Brain pericyte (primary cell): ENCODE results near the gene C14orf132.
A peak's percentile ranks its signal among the peaks of the same experiment; 100 is the strongest.

ENCODE experiments used
- DNase-seq: peaks from one replicate; pipeline ENCODE4 v3.0.0-alpha.2; 2012; ENCODE audit warnings: low read depth, low spot score

Gene C14orf132

GRCh38 chr14:96039633-96040311 is 610 bp downstream of the C14orf132 start:
- no peak for DNase-seq

DNA sequence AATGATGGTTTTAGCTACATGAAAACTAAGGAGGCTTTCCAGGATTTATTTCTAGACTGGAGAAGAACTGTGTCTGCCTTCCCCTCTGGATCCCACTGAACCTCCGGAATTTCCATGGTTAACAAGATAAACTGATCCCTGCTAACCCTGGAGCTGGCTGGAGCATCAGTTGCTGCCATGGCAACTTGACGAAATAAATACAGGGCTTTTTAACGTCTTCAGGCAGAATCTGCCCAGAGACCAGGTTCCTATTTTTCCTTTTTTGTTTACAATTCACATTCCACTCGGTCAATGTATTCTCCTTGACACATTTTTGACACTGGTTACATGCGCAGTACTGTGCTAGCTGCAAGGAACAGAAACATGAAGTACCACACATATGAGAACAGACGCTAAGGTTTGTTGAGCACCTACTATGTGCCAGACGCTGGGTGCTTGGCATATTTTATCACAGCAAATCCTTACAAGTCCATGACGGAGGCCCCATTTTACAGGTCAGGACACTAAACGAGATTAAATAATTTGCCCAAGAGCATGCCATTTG is 1.7 kb downstream of the C14orf132 start:
- no peak for DNase-seq

DNA sequence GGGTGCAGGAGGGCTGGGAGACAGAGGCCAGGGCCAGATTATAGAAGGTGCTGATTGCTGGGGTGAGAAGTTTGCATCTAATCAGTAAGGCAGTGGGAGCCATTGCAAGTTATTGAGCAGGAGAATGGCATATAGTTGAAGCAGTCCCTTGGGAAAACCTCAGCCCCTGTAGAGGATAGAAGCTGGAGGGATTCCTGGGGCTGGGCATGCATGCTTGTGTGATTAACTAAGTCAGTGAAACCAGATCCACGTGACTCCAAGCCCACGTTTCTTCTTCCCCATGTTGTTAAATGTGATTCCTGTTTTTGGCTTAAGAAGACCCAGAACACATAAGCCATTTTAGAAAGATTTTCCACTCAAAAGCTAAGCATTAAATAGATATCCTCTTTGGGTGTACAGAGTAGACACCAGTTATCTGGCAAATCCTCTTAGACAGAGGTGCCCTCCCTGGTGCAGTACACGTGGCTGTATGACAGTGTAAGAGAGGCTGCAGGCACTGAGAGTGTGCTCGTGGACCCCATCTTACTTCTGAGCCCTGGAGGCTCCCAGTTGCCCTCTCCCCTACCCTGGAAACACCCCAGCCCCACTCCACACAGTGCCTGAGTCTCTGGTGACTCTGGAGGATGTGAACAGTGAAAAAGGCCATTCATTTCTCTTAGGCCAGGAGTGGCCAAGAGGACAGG is 3.2 kb downstream of the C14orf132 start:
- DNase-seq: no peak

GRCh38 chr14:96046630-96047029 is 7.5 kb downstream of the C14orf132 start:
- DNase-seq: no peak

- DNase-seq: no peak
Observed at GRCh38 chr14:96047101-96047500, 7.9 kb downstream of the C14orf132 start.

- DNase-seq: no peak
Observed at GRCh38 chr14:96049932-96050331, 10.8 kb downstream of the C14orf132 start.

DNA sequence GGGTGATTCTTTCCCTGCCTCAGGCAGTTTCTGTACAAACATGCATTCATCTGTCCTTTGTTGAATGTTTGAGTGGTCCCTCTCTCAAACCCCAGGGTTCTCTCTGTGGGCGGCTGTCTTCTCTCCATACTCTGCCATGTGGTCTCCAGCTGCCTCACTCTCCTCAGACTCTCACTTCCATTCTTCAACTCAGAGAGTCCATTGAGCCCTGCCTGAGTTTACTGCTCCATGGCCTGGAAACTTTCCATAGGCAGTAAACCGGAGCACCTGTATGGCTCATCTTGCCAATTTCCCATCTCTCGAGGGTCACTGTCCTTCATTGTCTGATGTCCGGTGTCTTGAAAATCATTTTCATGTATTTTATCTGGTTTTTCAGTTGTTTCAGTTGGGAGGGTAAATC is 11.3 kb downstream of the C14orf132 start:
- DNase-seq: no peak

DNA sequence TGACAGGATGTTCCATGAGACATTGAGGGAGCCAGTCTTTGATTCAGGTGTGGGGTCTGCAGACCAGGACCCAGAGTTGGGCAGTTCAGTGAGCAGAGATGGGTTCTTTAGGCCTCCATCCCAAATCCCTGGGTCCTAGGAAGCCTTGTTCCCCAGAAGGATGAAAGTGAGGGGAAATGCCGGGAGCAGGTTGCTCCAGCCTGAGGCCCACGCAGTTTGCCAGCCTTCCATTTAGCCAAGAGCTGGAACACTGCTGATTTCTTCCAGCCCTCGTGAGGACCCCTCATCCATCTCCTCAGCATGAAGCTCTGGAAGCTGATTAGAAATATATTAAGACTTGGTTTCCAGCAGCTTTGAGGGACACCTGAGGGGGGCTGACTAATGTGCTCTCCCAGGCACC is 12.1 kb downstream of the C14orf132 start:
- no peak for DNase-seq

- DNase-seq: no peak
Observed at GRCh38 chr14:96051642-96052540, 12.7 kb downstream of the C14orf132 start.

- DNase-seq: no peak
Observed at GRCh38 chr14:96052541-96053247, 13.5 kb downstream of the C14orf132 start.

DNA sequence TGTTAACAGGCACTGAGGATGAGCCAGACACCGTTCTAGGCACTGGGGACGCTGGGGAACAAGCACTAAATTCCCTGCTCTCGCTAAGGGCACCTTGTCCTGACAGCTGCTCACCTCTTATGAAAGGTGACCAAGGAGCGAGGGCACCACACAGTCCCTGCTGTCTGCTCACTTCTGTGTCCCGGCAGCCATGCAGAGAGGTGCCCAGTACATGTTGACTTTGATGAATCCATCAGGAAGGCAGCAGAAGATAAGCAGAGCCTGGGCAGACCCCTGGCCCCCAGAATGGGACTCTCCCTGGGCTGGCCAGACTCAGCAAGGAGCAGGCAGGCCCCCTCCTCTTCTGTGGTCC is 14.1 kb downstream of the C14orf132 start:
- DNase-seq: no peak

DNA sequence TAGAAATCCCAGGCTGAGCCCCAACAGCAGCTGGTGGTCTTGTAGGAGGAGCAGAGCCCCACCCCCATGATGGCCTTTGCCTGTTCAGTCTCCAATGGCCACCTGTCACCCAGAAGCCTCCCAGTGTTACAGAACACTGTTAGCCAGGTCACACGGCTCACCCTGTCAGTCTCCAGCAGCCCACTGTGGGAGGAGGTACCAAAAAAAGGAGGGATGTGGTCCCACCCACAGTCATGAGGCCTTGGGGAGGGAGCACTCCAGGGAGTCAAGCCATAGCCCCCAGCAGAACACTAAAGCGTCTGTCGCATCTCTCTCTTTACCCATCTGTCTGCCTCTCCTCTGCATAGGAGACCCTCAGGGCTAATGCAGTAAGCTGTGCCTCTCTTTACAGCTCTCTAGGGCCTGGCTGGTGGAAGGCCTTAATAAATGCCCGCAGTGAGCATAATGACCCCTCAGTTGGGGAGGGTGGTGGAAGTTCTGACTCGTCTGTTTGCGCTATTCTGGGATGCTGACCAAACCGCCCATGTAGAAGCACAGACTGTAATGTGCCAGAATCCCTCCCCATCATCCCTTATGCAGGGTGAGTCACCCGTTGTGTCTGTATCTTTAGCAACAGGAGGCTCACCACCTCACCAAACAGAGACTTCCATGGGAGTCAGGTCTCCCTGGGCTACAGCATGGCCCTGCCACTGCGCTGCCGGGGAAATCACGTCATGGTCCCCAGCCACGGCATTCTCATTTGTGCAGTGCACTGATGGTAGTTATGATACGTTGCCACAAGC is 14.6 kb downstream of the C14orf132 start:
- peak; percentile 79 for DNase-seq

DNA sequence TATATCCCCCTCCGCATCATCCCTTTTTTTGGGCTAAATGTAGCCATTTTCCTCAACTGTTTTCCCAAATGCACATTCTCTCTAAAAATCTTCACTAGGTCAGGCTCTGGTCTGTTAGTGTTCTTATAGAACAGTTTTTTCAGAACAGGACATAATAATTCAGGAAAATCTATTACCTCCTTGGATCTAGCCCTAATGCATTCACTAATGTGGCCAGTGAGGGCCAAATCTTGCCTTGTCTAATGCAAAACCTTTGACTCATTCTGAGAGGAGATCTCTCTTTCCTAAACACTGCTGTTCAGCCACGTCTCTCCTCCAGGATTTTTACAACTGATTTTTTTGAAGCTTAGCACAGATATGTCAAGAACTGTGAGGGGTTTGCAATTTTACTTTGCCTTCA is 15.5 kb downstream of the C14orf132 start:
- DNase-seq: no peak

DNA sequence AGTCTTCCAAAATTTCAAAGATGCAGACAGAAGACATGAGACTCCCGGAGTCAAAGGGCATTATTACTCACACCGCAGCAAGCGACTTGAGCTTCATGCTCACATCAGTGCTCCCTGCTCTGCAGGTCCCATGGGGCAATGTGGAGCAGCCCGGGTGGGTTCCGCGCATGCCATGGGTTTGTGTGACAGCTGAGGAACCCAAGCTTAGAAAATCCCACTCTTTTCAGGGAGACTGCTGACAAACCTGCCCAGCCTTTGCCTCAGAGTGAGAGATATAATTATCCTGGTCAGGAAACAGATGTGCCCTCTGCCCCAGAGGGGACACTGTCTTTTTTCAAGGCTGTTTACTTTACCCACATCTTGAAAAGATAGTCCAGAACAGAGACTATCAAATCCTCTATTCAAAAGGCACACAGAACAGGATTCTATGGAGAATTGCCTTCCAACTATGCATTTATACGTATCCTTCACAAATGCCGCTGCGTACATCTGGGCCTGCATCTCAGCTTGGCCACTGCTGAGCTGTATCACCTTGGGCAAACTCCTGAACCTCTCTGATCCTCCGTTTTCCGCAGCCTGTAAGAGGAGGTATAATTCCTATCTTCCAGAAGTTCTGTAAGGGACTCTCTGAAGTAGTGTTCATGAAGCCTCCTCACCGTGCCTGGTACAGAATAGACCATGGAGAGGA is 16.0 kb downstream of the C14orf132 start:
- peak; percentile 17 for DNase-seq

GRCh38 chr14:96055753-96056508 is 16.8 kb downstream of the C14orf132 start:
- DNase-seq: no peak

- no peak for DNase-seq
Observed at GRCh38 chr14:96056509-96057422, 17.6 kb downstream of the C14orf132 start.

GRCh38 chr14:96057738-96058137 is 18.6 kb downstream of the C14orf132 start:
- DNase-seq: no peak

DNA sequence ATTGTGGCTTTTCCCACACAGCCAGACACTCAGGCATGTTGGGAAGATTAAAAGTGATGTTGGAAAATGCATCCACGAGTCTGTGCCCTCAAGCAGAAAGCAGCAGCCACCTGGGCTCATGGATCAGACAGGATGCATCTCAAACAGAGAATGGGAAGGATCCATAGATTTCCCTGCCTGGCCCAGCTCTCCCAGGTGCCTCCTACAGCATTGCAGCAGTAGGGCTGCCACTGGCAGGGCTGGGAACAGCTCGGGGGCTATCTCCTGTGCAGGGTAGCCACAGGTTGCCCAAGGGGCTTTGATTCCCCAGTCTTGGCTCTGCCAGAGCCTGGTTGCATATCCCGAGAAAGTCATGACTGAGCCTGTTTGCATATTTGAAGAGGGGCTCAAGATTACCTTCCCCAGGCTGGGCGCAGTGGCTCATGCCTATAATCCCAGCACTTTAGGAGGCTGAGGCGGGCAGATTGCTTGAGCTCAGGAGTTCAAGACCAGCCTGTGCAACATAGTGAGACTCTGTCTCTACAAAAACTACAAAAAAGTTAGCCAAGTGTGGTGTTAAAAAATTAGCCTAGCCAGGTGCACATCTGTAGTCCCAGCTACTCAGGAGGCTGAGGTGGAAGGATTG is 19.5 kb downstream of the C14orf132 start:
- DNase-seq: no peak
